ENCODE data around the gene TBC1D22A.

DNA sequence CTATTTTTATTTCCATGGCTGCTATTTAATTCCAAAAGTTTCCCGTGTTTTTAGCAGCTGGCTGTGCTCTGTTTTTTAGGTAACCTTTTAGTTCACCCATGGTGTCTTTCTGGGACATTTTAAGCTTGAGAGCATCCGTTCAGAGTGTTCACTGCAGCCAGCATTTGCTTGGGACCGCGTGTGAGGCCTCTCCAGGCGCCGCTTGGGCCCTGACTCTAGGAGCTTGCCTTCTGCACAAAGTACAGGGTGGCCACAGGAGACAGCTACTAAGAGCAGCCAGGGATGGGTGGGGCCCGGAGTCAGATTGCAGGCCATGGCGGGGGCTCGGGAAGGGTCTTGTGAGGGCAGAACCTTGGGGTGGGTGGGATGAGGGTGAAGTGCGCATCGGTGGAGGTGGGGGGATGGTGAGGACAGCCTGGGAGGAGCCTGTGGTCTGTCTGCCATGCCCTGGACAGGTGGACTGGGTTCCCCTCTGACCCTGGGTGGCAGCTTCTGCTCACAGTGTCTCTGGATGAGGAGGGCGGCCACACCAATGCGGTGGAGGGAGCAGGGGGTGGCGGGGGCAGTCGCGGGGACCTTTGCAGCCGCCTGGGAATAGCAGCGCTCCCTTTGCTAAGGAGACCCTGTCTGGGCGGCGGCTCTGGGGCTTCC lies 288.1 kb downstream of the TBC1D22A start:
- TF ChIP-seq CTCF (IDR thresholded peaks at IDR 0.05; ENCODE audit: low read length), result no peak
- TF ChIP-seq EZH2 (optimal IDR thresholded peaks at IDR 0.05; ENCODE audit: low read depth, low read length), result no peak
- no peak for TF ChIP-seq EZH2phosphoT487 (IDR thresholded peaks at IDR 0.05; ENCODE audit: low read length)
